Stimulated activated naive CD4-positive, alpha-beta T cell treated with Interleukin-2 at 50 U/mL for 16 hours (primary cell): ENCODE measurements around the gene EPN2.
"Not testable (repeated sequence)": the region's sequence is repeated elsewhere in the genome, so short reads cannot be mapped to it uniquely, and the experiment has no call there.

ENCODE experiments used
- DNase-seq: peaks from one replicate; lab custom pipeline; 2025; lab: John Stamatoyannopoulos, UW

The EPN2 gene

GRCh38 chr17:19345486-19346350 lies 108.6 kb downstream of the EPN2 start:
- DNase-seq, result no peak

GRCh38 chr17:19346351-19347255 lies 109.4 kb downstream of the EPN2 start:
- no peak for DNase-seq

- no peak for DNase-seq
These were observed 110.3 kb downstream of the EPN2 start for GRCh38 chr17:19347323-19348080.

DNA sequence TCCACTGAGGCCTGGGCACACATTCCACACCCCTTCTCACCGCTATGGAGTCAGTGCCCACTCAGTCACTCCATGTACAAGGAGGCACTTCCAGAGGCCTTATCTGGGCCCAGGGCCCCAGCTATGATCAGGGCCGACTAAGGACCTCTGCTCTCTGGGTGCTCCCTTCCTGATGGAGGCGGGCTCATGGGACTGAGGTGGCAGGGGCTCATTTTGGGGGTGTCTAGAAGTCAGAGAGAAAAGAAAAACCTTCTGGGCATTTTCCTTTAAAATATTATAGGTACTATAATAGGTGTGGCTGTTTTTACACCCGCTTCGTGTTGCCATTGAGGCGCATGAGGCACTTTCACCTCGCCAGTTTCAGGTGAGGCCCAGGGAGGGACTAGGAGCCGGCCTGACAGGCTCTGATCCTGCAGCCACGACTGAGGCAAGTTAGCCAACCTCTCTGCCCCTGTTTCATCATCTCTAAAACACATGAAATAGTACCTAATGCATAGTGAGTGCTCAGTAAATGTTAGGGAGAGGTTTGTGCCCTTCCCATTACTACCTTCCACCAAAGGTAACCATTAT lies 111.0 kb downstream of the EPN2 start:
- no peak for DNase-seq

DNA sequence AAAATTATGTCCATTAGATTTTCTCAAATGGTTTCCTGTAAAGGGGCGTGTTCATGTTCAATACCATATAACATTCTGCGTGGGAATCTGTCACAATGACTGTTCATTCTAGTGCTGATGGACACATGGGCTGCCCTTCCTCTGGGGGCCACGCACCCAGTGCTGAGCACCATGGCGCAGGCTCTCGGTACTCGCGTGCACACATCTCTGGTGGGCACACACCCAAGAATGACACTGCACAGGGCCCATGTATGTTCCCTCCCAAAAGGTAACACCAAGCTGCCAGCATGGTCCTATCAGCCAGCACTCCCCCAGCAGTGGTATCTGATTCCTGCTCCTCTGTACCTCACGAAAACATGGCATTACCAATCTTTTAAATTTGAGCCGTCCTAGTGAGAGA lies 111.6 kb downstream of the EPN2 start:
- no peak for DNase-seq

GRCh38 chr17:19353401-19353800 lies 116.2 kb downstream of the EPN2 start:
- DNase-seq, result not testable (repeated sequence)

DNA sequence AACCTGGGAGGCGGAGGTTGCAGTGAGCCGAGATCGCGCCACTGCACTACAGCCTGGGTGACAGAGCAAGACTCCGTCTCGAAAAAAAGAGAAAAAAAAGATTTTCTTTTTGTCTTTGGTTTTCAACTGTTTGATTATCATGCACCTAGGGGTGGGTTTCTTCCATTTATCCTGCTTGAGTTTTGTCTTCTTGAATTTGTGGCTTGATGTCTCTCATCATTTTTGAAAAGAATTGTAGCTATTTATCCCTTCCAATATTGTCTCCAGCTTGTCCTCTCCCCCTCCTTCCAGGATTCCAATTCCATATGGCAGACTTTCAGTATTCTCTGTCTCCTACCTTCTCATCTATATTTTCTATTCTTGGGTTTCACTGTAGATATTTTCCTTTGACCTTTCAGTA lies 117.6 kb downstream of the EPN2 start:
- DNase-seq, result no peak

GRCh38 chr17:19357351-19357750 lies 120.2 kb downstream of the EPN2 start:
- DNase-seq, result no peak

GRCh38 chr17:19357761-19358160 lies 120.6 kb downstream of the EPN2 start:
- DNase-seq, result no peak

DNA sequence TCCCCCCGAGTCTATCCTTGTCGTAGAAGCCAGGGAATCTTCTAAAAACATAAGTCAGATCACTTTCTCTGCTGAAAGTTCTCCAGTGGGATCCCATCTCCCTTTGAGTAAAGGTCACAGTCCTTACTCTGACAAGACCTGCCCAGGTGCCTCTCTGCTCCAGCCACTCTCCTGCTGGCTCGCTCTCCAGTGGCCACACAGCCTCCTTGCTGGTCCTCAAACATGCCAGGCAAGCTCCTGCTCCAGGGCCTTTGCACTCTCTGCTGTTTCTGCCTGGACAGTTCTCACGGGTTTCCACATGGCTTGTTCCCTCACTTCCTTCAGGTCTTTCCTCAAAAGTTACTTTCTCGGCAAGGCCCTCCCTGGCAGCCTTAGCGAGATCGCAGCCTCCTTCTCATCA lies 122.0 kb downstream of the EPN2 start:
- DNase-seq, result no peak

- no peak for DNase-seq
These were observed 122.7 kb downstream of the EPN2 start for GRCh38 chr17:19359856-19360255.

DNA sequence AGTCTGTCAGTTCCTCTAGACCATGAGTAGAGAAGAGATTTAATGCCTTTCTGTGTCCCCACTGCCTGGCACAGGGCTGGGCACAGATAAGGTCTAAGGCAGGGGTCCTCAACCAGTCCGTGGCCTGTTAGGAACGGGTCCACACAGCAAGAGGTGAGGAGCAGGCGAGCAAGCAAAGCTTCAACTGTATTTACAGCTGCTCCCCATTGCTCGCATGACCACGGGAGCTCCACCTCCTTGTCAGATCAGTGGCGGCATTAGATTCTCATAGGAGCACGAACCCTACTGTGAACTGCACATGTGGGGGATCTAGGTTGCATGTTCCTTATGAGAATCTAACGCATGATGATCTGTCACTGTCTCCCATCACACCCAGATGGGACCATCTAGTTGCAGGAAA lies 123.6 kb downstream of the EPN2 start:
- DNase-seq, result no peak

DNA sequence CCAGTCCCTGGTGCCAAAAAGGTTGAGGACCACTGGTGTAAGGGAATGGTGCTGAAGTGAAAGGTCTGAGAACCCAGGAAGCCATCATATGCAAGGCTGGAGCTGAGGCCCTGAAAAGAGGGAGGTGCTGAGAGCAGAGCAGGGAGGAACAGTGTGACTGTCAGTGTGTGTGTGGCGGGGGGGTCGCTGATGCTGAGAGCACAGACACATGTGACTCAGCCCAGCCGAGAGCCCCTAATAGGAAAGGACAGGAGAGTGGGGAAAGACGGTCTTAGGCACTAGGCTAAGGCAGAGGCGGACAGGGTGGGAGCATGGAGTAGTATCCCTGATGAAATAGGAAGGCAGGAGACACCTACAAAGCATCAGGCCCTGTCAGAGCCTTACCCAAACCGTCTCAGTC lies 124.2 kb downstream of the EPN2 start:
- no peak for DNase-seq

DNA sequence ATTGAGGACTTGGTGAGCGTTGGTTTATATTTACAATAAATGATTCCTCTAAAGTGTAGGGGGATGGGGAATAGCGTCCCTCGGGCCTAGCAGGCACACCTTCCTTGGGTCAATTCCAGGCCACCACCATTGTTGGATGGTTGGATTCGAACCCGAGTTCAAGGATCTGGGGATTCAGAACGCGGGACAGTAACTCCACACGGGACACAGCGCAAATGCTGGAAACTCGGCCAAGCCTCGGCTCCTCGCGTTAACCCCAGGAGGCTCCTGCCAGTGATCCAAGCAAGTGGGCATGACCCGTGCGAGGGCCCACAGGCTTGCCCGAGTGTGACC lies 124.7 kb downstream of the EPN2 start:
- no peak for DNase-seq

GRCh38 chr17:19362277-19363113 lies 125.3 kb downstream of the EPN2 start, which contains the start of gene B9D1:
B9D1 (minus strand) TSS chr17:19362723; CDS start chr17:19362569, 154 bp downstream.
- peak; percentile 85 for DNase-seq

DNA sequence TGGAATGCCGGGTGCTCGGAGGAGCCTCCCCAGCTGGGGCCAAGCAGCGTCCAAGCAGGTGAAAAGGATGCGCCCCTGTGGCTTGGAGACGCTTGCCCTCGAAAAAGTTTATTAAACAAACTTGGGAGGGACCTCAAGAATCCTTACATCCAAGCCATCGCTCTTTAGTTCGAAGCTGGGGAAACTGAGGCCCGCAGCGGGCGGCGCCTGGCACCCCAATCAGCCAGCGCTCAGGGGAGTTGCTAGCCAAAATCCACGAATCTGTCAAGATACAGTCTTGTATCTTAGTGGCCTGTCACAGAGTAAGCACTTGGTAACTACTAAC lies 125.9 kb downstream of the EPN2 start:
- no peak for DNase-seq

DNA sequence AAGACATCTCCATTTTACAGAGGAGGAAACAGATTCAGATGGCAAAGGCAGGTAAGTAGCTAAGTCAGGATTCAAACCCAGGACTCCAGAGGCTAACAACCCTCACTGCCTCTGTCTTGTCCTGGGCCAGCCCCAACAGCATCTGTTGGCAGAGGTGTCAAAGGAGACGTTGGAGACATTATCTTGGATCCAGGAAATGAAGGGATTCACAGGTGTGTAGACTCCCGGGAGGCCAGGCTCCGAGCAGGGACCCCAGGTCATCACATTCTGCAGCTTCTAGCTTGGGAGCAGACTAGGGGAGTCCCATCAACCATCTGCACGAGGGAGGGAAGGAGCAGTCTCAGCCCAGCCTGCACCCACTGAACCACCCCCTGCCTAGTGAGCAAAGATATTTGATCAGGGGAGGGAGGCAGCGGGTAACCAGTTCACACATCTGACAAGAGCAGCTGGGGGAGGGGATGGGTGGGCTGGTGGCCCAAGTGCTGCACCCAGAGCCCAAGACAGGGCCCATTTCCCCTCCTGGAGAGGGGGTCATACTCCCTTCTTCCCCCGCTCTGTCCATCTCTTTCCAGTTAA lies 126.4 kb downstream of the EPN2 start:
- no peak for DNase-seq

GRCh38 chr17:19364699-19365498 lies 127.7 kb downstream of the EPN2 start:
- DNase-seq, result no peak

- DNase-seq, result no peak
These were observed 128.3 kb downstream of the EPN2 start for GRCh38 chr17:19365499-19365817.
